ENCODE results near the gene HIGD1A. TPM values are rescaled to one million over a fixed set of nuclear protein-coding genes. Genes with fewer than 3 reads are reported as not detected.

Gene HIGD1A
- total RNA-seq, 3 donors from 2014 or later = 174 to 468 (median 368) TPM

DNA sequence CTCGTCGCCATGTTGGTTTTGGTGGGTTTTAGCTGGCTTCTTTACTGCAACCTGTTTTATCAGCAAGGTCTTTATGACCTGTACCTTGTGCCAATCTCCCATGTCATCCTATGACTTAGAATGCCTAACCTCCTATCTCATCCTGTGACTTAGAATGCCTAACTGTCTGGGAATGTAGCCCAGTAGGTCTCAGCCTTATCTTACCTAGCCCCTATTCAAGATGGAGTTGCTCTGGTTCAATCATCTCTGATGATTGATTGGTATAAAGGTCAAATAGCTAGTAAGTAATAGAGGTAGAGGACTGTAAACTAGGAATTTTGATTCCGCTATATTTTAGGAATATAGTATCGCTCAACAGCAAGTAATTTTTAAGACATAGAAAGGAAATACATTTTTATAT is 3.6 kb upstream of the HIGD1A start:
- Histone ChIP-seq H3K36me3 (ENCODE audit: low read depth) (no peaks in the 10 kb centered on the region), H3K4me1 (ENCODE audit: low read depth) (peaks cover 12% of the 10 kb centered on the region), H3K9me3 (no peaks in the 10 kb centered on the region), H3K4me3 (no peak overlapping the region)
- intact Hi-C loops (cut with DNase I, micrococcal nuclease) = no loop called here
- no peak for ATAC-seq
- no peak for DNase-seq
- TF ChIP-seq, protein P1, sequence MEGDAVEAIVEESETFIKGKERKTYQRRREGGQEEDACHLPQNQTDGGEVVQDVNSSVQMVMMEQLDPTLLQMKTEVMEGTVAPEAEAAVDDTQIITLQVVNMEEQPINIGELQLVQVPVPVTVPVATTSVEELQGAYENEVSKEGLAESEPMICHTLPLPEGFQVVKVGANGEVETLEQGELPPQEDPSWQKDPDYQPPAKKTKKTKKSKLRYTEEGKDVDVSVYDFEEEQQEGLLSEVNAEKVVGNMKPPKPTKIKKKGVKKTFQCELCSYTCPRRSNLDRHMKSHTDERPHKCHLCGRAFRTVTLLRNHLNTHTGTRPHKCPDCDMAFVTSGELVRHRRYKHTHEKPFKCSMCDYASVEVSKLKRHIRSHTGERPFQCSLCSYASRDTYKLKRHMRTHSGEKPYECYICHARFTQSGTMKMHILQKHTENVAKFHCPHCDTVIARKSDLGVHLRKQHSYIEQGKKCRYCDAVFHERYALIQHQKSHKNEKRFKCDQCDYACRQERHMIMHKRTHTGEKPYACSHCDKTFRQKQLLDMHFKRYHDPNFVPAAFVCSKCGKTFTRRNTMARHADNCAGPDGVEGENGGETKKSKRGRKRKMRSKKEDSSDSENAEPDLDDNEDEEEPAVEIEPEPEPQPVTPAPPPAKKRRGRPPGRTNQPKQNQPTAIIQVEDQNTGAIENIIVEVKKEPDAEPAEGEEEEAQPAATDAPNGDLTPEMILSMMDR (IDR thresholded peaks at IDR 0.05) = no peak

DNA sequence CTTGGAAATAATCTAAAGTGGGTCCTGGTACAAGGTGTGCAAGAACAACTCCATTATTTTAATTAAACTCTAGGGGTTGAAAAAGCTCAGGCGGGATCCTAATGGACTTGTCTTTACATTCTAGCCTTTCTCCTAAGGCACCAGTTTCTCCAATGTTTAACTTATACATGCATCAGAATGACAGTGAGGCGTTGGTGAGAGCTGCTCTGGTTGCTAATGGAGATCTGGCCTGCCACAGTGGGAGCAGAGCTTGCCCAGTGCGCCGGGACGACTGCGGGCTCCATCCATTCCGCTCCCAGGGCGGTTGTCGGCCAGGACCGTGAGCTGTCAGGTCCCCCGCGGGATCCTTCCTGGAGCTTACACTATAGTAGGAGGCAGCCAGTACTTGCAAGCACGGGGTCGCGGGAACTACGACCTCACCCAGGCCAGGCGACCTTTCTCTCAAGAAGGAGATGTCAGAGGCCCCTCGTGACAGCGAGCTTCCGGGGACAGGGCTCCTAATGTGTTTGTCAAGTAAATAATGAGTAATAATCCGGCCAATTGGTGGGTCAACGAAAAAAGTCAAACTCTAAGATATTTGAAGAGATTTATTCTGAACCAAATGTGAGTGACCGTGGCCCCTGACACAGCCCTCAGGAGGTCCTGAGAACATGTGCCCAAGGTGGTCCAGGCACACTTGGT is 991 bp upstream of the HIGD1A start:
- DNase-seq (peak; percentile 57 to 67 (median 57)), ATAC-seq (no peak)
- Histone ChIP-seq H3K4me1 (ENCODE audit: low read depth) (peaks cover 28% of the 10 kb centered on the region), H3K4me3 (no peak overlapping the region), H3K9me3 (no peaks in the 10 kb centered on the region), H3K36me3 (ENCODE audit: low read depth) (no peaks in the 10 kb centered on the region)
- intact Hi-C loops (cut with DNase I, micrococcal nuclease) = no loop called here
- TF ChIP-seq, protein P1 (IDR thresholded peaks at IDR 0.05) = no peak

DNA sequence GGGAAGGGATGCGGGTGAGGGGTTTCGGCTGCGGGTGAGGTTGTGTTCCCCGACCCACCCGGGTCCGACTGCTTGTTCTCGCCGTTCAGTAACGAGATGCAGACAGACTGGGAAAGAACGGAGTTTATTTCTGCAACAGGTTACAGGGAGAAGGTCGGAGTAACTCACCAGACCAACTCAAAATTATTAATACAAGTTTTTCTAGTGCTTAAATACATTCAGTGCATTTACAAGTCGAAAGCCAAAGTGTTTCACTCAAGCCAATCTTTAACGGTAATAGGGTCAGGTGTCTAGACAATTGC is 492 bp upstream of the HIGD1A start:
- Histone ChIP-seq H3K4me3 (peak overlapping the region; percentile 90), H3K4me1 (ENCODE audit: low read depth) (peaks cover 30% of the 10 kb centered on the region), H3K9me3 (no peaks in the 10 kb centered on the region), H3K36me3 (ENCODE audit: low read depth) (no peaks in the 10 kb centered on the region)
- ATAC-seq = no peak
- TF ChIP-seq, protein P1 (IDR thresholded peaks at IDR 0.05) = no peak
- DNase-seq = no peak
- intact Hi-C loops (cut with DNase I, micrococcal nuclease) = no loop called here

DNA sequence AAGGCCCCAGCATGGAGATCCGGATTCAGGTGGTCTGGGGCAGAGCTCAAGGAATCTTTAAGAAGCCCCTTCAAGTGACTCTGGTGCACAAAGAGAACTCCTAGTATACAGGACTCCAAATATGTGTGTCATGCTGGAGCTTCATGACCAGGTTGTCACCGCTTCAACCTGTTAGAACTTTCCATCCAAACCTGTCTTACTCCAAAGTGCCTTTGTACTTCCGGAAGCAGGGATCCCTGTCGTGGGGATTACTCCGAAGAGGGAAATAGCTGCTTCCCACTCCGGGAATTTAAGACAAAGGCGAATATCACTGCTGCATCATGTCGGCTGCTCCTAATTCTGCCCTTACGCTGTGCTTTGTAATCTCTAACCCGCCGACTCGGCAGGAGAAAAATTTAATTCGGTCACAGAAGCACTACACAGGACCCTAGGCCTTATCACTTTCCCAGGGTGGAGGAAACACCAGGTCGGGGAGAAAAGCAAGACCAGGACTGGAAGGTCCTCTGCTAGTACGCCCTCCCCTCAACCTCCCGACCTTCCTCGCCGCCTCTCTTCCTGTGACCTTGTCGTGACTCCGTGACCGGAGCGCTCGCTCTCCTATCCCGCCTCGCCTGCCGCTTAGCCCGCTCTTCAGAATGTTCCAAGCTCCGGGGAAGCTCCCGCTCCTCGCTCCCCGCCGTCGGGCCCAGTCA is 730 bp downstream of the HIGD1A start:
- peaks cover 34% of the 10 kb centered on the region for H3K4me1 ChIP-seq (ENCODE audit: low read depth)
- DNase-seq (peak; percentile 50 to 74 (median 71)), ATAC-seq (peak; percentile 48)
- TF ChIP-seq, protein P1 (IDR thresholded peaks at IDR 0.05) = no peak
- no peaks in the 10 kb centered on the region for H3K36me3 ChIP-seq (ENCODE audit: low read depth)
- peak overlapping the region; percentile 90 for H3K4me3 ChIP-seq
- H3K9me3 ChIP-seq = no peaks in the 10 kb centered on the region
- intact Hi-C loops (cut with DNase I, micrococcal nuclease) = no loop called here

DNA sequence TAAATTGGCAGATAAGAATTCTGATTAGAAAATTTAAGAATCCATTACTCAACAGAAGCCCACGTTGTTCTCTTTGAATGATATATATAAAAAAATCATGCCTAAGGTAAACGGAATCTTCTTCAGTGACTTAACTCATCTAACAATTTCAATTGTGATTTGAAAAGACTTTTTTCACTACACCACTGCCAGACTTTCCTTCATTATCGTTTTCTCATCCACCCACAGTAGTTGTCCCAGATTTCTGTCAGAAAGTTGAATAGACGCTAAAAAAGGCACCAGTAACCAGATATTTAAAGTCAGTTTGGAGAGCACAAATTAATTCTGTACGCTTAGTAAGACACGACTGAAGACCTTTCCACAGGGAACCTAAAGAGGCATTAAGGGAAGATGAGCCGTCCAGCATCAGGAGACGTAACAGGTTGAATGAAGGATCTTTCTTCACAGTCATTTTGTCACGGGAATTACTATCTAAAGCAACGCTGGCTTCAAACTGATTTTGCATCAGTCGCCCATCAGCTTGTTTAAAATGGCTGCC is 1.3 kb downstream of the HIGD1A start:
- ATAC-seq (no peak), DNase-seq (no peak)
- TF ChIP-seq, protein P1 (IDR thresholded peaks at IDR 0.05) = no peak
- Histone ChIP-seq H3K36me3 (ENCODE audit: low read depth) (no peaks in the 10 kb centered on the region), H3K9me3 (no peaks in the 10 kb centered on the region), H3K4me3 (peak overlapping the region; percentile 1), H3K4me1 (ENCODE audit: low read depth) (peaks cover 34% of the 10 kb centered on the region)
- intact Hi-C loops (cut with DNase I, micrococcal nuclease) = no loop called here
